GM23338 (cell line): ENCODE data around the gene WDR20. TPM values are rescaled to one million over a fixed set of nuclear protein-coding genes. Genes with fewer than 3 reads are reported as not detected.

Source experiments
- ATAC-seq: fragments of 200-7000 bp; cut with Tn5 transposase; 3 replicates; pipeline ENCODE4 v1.9.1; 2020
- DNase-seq: peaks from one replicate; pipeline ENCODE4 v3.0.0-alpha.2; 2015; ENCODE audit warnings: low spot score
- H2AFZ ChIP-seq: fragments of 200-600 bp; sonication (generic); 2 replicates; pipeline ENCODE4 v1.8.0; 2016; ENCODE audit warnings: antibody characterized with exemption, mild to moderate bottlenecking, moderate library complexity
- H3F3A ChIP-seq: fragments of 200-600 bp; sonication (generic); replicated peaks from 2 replicates; pipeline ENCODE4 v1.8.0; 2017; ENCODE audit warnings: antibody characterized with exemption, mixed run types, low read depth
- H3K27ac ChIP-seq: fragments of 200-600 bp; sonication (generic); 2 replicates; pipeline ENCODE4 v1.6.1; 2016; ENCODE audit warnings: low read depth
- H3K27me3 ChIP-seq: fragments of 200-600 bp; sonication (generic); 2 replicates; pipeline ENCODE4 v1.8.0; 2016; ENCODE audit warnings: mild to moderate bottlenecking, mixed run types, moderate library complexity; ENCODE audit not compliant: insufficient read depth
- H3K36me3 ChIP-seq: fragments of 200-600 bp; sonication (generic); 2 replicates; pipeline ENCODE4 v1.8.0; 2016; ENCODE audit warnings: mild to moderate bottlenecking; ENCODE audit not compliant: insufficient read depth
- H3K4me1 ChIP-seq: fragments of 200-600 bp; sonication (generic); 2 replicates; pipeline ENCODE4 v1.8.0; 2016; ENCODE audit warnings: mild to moderate bottlenecking, moderate library complexity; ENCODE audit not compliant: insufficient read depth
- H3K4me2 ChIP-seq: fragments of 200-600 bp; sonication (generic); 2 replicates; pipeline ENCODE4 v1.7.1; 2017; ENCODE audit warnings: mixed run types
- H3K4me3 ChIP-seq: fragments of 200-600 bp; sonication (generic); 2 replicates; pipeline ENCODE4 v1.6.1; 2016; ENCODE audit warnings: mixed run types
- H3K79me2 ChIP-seq: fragments of 200-600 bp; sonication (generic); replicated peaks from 2 replicates; pipeline ENCODE4 v1.8.0; 2017; ENCODE audit warnings: mild to moderate bottlenecking; ENCODE audit not compliant: insufficient read depth
- H3K9me2 ChIP-seq: fragments of 200-600 bp; sonication (generic); 2 replicates; pipeline ENCODE4 v1.8.0; 2017; ENCODE audit not compliant: insufficient read depth
- H4K20me1 ChIP-seq: fragments of 200-600 bp; sonication (generic); replicated peaks from 2 replicates; pipeline ENCODE4 v1.8.0; 2017; ENCODE audit warnings: mild to moderate bottlenecking; ENCODE audit not compliant: insufficient read depth
- H3K27ac Mint-ChIP-seq: 2 replicates; pipeline ENCODE4 v1.8.0; 2020; ENCODE audit warnings: inconsistent platforms, mild to moderate bottlenecking, moderate library complexity, mixed read lengths
- H3K27me3 Mint-ChIP-seq: 3 replicates; pipeline ENCODE4 v1.8.0; 2022; ENCODE audit warnings: low read depth, mild to moderate bottlenecking, moderate library complexity, mixed read lengths, inconsistent platforms; ENCODE audit not compliant: insufficient read depth, poor library complexity
- H3K36me3 Mint-ChIP-seq: 3 replicates; pipeline ENCODE4 v1.8.0; 2021; ENCODE audit warnings: low read depth, mild to moderate bottlenecking, inconsistent platforms, moderate library complexity, mixed read lengths
- H3K4me1 Mint-ChIP-seq: 3 replicates; pipeline ENCODE4 v1.8.0; 2020; ENCODE audit warnings: mild to moderate bottlenecking, inconsistent platforms, mixed read lengths
- H3K4me3 Mint-ChIP-seq: 3 replicates; pipeline ENCODE4 v1.8.0; 2021; ENCODE audit warnings: moderate library complexity, mild to moderate bottlenecking, inconsistent platforms, mixed read lengths
- H3K9me3 Mint-ChIP-seq: 3 replicates; pipeline ENCODE4 v1.8.0; 2020; ENCODE audit warnings: moderate library complexity, mild to moderate bottlenecking, inconsistent platforms, mixed read lengths
- CREB1 ChIP-seq: fragments of 250-450 bp; sonication (Bioruptor Pico); IDR thresholded peaks from 2 replicates; pipeline ENCODE4 v1.5.0; 2020; ENCODE audit warnings: low read depth, mild to moderate bottlenecking, moderate library complexity
- CTCF ChIP-seq, 2 experiments: fragments of 200-600 bp in 1 of 2; sonication (generic) in 1 of 2; conservative IDR thresholded peaks; 2 replicates each; pipeline versions ENCODE4 v1.5.1 to v1.6.1; 2016 to 2017; ENCODE audit warnings: antibody characterized with exemption in 2 of 2, low read depth in 2 of 2, mild to moderate bottlenecking in 2 of 2, moderate library complexity in 1 of 2
- EZH2 ChIP-seq: fragments of 200-600 bp; sonication (generic); IDR thresholded peaks from one replicate; pipeline ENCODE4 v1.8.0; 2017; ENCODE audit warnings: antibody characterized with exemption, mild to moderate bottlenecking, low read depth; ENCODE audit not compliant: unreplicated experiment
- JUNB ChIP-seq: IDR thresholded peaks from one replicate; pipeline ENCODE4 v1.6.1; 2016; ENCODE audit warnings: antibody characterized with exemption; ENCODE audit not compliant: unreplicated experiment
- POLR2AphosphoS5 ChIP-seq: IDR thresholded peaks from 2 replicates; pipeline ENCODE4 v1.6.1; 2016; ENCODE audit warnings: antibody characterized with exemption, low read depth
- REST ChIP-seq: IDR thresholded peaks from one replicate; pipeline ENCODE4 v1.6.1; 2018; ENCODE audit warnings: antibody characterized with exemption; ENCODE audit not compliant: unreplicated experiment
- ZNF114 ChIP-seq: fragments of 250-450 bp; sonication (Bioruptor Pico); IDR thresholded peaks from 2 replicates; pipeline ENCODE4 v1.5.0; 2020; ENCODE audit warnings: mild to moderate bottlenecking, moderate library complexity
- ZNF462 ChIP-seq: fragments of 250-450 bp; sonication (Bioruptor Pico); IDR thresholded peaks from 2 replicates; pipeline ENCODE4 v1.5.0; 2020; ENCODE audit warnings: mild to moderate bottlenecking, moderate library complexity
- long read RNA-seq: library from polyadenylated mRNA; unstranded; transcript quantifications from one replicate; pipeline ENCODE4 v2.0.0, GENCODE V29; 2020; ENCODE audit not compliant: unreplicated experiment
- polyA plus RNA-seq: library from polyadenylated mRNA; unstranded; fragments of >200 nt; fragmentation: Nextera tagmentation; extraction: Ambion mirVana; gene quantifications from 2 replicates; pipeline ENCODE4 v1.2.1, GENCODE V29; 2016
- total RNA-seq: library from RNA; depleted of rRNA; stranded (reverse); fragments of >200 nt; shearing (Covaris generic); gene quantifications from 2 replicates; pipeline ENCODE4 v1.2.3, GENCODE V29; 2014; rRNA removed
- TF ChIP-seq, protein P1 (sequence below): IDR thresholded peaks from 2 replicates; pipeline ENCODE4 v1.6.1; 2016; ENCODE audit warnings: antibody characterized with exemption

WDR20 gene
- total RNA-seq (21.0 and 24.6 TPM in 2 replicates), polyA plus RNA-seq (17.0 and 17.9 TPM in 2 replicates)
- long read RNA-seq, partial matches to known transcripts: 0 of 12 reads
- long read RNA-seq, other reads (novel, unspliced or antisense): 7 of 12 reads

- Histone ChIP-seq H4K20me1 (peaks cover 17% of the 10 kb centered on the region), H3K27me3 (no peaks in the 10 kb centered on the region), H2AFZ (peak within 1 kb of the TSS; percentile 39), H3K4me2 (peak within 1 kb of the TSS; percentile 99), H3K4me3 (peak within 1 kb of the TSS; percentile 65), H3K79me2 (peaks cover 70% of the 10 kb centered on the region), H3K27ac (peak within 1 kb of the TSS; percentile 86), H3K36me3 (no peaks in the 10 kb centered on the region), H3F3A (peaks cover 6% of the 10 kb centered on the region; the same call in 1 of the 2 replicates), H3K4me1 (peaks cover 29% of the 10 kb centered on the region), H3K9me2 (no peaks in the 10 kb centered on the region)
- H3K27ac Mint-ChIP-seq: peak within 1 kb of the TSS; percentile 96
- no peaks in the 10 kb centered on the region for H3K9me3 Mint-ChIP-seq
- H3K4me3 Mint-ChIP-seq: peak within 1 kb of the TSS; percentile 95
- H3K36me3 Mint-ChIP-seq: peaks cover 9% of the 10 kb centered on the region
- DNase-seq: peak; percentile 99
- ATAC-seq: peak; percentile 88
- H3K27me3 Mint-ChIP-seq: peaks cover 10% of the 10 kb centered on the region
- no peak for TF ChIP-seq EZH2
- no peak for TF ChIP-seq JUNB
- TF ChIP-seq REST: peak; percentile 40
- TF ChIP-seq ZNF114: no peak
- TF ChIP-seq, protein P1, sequence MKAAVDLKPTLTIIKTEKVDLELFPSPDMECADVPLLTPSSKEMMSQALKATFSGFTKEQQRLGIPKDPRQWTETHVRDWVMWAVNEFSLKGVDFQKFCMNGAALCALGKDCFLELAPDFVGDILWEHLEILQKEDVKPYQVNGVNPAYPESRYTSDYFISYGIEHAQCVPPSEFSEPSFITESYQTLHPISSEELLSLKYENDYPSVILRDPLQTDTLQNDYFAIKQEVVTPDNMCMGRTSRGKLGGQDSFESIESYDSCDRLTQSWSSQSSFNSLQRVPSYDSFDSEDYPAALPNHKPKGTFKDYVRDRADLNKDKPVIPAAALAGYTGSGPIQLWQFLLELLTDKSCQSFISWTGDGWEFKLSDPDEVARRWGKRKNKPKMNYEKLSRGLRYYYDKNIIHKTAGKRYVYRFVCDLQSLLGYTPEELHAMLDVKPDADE: no peak
- TF ChIP-seq CTCF (conservative IDR thresholded peaks at IDR 0.05; ENCODE audit: low read depth in 2 of 2): peak in 1 of 2 experiments; percentile 40; a peak in 1 of 4 replicates
- peak; percentile 50; the same call in 1 of the 2 replicates for TF ChIP-seq CREB1 (CRISPR knock-in tag)
- TF ChIP-seq ZNF462 (CRISPR knock-in tag): no peak
- peak; percentile 84 for TF ChIP-seq POLR2AphosphoS5
- peaks cover 26% of the 10 kb centered on the region for H3K4me1 Mint-ChIP-seq
Observed at GRCh38 chr14:102139286-102140026, at the start of gene WDR20. TSS of gene WDR20 (plus strand) at chr14:102139897. CDS start at chr14:102139924, 27 bp downstream.
